GM21825 (cell line): Measurements from ENCODE around the gene WAS.
"Not testable (repeated sequence)": the region's sequence is repeated elsewhere in the genome, so short reads cannot be mapped to it uniquely, and the experiment has no call there.

Experiments used
- ATAC-seq: cut with Tn5 transposase; IDR thresholded peaks from one replicate; pipeline ENCODE4 v1.9.1; 2021; ENCODE audit warnings: mild to moderate bottlenecking, moderate library complexity; ENCODE audit not compliant: unreplicated experiment

The WAS gene

DNA sequence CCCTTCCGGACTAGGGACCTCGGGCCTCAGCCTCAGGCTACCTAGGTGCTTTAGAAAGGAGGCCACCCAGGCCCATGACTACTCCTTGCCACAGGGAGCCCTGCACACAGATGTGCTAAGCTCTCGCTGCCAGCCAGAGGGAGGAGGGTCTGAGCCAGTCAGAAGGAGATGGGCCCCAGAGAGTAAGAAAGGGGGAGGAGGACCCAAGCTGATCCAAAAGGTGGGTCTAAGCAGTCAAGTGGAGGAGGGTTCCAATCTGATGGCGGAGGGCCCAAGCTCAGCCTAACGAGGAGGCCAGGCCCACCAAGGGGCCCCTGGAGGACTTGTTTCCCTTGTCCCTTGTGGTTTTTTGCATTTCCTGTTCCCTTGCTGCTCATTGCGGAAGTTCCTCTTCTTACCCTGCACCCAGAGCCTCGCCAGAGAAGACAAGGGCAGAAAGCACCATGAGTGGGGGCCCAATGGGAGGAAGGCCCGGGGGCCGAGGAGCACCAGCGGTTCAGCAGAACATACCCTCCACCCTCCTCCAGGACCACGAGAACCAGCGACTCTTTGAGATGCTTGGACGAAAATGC lies at the start of gene WAS:
TSS of gene WAS (plus strand) at position 389 of the 572 bp plus-strand sequence. CDS start at position 444, 55 bp downstream.
- peak; percentile 83 for ATAC-seq

DNA sequence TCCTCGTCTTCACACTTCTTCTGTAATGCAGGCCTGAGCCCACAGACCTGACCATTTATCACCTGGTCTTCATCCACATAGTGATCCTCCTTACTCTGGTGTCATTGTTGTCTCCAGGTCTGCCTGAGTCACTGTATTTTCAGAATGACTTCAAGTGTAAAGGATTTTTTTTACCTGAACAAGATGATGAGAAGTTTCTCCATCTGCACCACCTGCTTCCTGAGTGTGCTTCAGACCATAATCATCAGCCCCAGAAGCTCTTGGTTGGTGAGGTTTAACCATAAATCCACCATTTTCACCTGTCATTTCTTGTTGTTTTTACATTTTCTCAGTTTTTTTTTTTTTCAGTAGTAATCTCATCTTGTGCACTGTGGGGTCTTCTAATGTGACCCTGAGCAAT lies 47.3 kb upstream of the WAS start:
- ATAC-seq = no peak

GRCh38 chrX:48636776-48637175 lies 46.8 kb upstream of the WAS start:
- ATAC-seq = no peak

DNA sequence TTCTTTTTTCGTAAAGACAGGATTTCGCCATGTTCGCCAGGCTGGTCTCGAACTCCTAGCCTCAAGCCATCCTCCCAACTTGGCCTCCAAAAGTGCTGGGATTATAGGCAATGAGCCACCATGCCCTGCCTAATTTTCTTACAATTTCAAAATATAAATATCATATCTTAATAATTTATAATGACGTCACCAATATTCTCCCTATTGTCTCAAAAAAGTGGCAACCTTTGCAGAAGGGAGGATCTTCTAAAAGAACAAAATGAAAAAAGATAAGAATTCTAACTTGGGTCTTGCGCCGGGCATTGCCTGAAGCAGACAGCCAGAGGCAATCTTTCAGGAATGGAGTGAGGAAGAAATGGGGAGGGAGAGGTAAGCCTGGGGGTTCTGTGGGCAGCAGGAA lies 37.9 kb upstream of the WAS start:
- ATAC-seq = no peak

DNA sequence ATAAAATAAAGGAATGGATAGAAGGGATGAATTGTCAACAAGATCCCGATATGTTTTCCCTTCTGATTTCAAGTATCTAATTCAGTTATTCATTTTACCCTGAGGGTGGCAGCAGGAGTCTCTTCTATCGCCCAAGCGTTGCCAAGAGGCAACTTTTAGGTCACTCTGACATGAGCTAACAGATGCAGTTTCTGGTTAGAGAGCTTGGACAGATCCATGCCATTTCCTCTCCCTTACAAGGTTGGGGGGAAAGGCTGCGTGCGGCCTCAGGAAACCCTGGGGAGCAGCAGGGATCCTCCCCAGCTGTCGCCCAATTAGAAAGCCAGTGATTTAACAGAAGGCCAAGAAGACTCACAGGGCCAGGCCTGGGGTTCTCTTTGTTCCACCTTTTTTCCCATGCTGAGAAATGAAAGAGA lies 35.3 kb upstream of the WAS start:
- ATAC-seq = no peak

DNA sequence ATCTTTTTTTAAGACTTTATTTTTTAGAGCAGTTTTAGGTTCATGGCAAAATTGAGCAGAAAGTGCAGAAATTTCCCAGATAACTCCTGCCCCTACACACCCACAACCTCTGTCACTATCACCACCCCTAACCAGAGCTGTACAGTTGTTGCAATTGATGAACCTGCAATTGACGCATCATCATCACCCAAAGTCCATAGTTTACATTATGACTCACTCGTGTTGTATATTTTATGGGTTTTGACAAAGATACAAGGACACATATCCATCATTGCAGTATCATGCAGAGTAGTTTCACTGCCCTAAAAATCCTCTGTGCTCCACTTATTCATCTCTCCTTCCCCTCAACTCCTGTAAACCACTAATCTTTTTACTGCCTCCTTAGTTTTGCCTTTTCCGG lies 34.5 kb upstream of the WAS start:
- no peak for ATAC-seq

GRCh38 chrX:48652055-48652579 lies 31.5 kb upstream of the WAS start:
- ATAC-seq = not testable (repeated sequence)

- ATAC-seq = not testable (repeated sequence)
Observed at GRCh38 chrX:48654746-48655145, 28.9 kb upstream of the WAS start.

GRCh38 chrX:48659686-48660085 lies 23.9 kb upstream of the WAS start:
- not testable (repeated sequence) for ATAC-seq

DNA sequence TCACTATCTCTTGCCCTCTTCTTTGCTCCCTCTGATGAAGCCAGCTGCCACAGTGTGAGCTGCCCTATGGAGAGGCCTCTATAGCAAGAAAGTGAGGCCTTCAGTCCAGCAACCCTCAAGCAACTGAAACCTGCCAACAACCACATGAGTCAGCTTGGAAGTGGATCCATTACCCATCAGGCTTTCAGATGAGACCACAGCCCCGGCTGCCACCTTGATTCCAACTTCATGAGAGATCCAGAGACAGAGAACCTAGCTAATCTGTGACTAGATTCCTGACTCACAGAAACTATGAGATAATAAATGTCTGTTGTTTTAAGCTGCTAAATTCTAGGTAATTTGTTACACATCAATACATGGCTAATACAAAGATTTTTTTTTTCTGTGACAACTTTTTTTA lies 20.4 kb upstream of the WAS start:
- no peak for ATAC-seq

DNA sequence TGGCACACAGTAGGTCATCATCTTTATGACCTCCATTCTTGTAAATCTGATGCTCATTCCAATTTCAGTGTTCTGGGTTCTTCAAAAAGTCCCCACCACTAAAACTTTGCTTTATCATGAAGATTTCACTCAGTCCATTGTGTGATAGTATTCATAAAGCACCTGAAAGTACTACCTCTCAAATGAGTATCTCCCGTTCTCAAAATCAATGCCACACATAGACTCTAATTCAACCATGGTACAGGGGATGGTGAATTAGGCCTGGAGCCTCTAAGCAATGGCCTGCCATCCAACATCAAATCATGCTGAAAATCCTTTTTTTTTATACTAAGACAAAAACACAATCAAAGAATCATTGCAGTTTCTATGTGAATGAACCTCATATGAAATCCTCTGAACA lies 19.4 kb upstream of the WAS start:
- no peak for ATAC-seq

- no peak for ATAC-seq
Observed at GRCh38 chrX:48665991-48666390, 17.6 kb upstream of the WAS start.

GRCh38 chrX:48666649-48667048 lies 16.9 kb upstream of the WAS start:
- ATAC-seq = no peak

DNA sequence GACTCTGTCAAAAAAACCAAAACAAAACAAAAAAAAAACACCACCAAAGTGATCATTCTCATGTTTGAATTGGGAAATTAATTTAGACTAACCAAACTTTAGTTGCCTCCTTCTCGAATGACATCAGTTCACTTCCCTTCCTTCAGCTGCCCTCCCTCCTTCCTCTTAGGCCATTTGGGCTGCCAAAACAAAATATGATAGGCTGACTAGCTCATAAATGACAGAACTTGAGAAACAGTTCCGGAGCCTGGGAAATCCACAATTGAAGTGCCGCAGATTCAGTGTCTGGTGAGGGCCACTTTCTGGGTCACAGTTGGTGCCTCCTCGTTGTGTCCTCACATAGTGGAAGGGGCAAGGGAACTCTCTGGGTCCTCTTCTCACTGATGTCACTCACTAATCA lies 16.1 kb upstream of the WAS start:
- ATAC-seq = no peak

- not testable (repeated sequence) for ATAC-seq
Observed at GRCh38 chrX:48668187-48668586, 15.4 kb upstream of the WAS start.

DNA sequence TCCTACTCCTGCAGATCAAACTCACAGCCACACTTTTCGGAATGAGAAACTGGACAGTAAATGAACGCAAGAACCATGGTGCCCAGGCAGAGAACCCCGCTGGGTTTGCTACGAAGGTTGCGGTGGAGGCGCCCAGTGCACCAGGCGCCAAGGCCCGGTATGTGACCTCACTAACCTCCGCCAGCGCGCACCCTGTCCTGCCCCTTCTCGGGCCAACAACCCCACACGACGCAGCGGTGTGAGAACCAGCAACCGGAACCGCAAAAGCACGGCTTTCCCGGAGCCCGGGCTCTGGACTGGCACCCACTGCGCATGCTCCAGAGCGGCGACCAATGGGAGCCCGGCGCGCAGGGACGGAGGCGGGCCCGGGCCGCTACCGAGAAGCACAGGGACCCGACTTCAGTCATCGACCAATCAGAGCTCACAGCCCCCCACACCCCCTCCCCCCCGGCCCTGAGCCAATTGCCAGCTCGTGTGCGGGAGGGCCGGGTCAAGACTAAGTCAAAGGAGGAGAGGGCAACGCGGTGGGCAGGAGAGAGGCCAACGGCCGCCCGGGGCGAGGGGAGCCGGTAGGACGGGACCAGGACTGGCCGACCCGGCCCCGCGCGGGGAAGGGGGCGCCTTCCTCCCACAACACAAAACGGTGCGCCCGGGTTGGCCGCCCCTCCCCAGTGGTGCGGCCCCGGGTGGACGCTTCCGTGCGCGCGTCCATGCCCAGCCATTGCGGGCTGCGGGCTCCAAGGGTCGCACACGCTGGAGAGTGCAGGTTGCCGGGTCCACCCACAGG lies 7.3 kb upstream of the WAS start:
- peak; percentile 85 for ATAC-seq

GRCh38 chrX:48676893-48677270 lies 6.7 kb upstream of the WAS start:
- ATAC-seq = peak; percentile 29

DNA sequence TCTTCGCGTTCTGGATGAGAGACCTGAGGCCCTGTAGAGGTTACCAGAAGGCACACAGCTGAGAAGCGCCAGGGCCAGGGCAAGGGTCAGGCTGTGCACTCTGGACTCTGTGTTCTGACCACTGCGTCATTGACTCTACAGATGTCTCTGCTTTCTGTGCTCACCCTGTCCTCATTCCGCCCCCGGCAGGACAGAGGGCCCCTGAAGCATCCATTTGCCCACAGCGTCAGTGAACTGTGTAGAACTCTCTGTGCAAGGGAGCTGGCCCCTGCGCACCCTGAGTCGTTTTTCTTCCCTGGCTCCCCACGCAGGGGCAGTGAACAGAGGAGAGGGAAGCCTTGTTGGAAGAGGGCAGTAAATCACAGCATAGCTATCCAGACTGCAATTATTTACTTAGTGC lies 6.1 kb upstream of the WAS start:
- no peak for ATAC-seq

GRCh38 chrX:48680467-48680866 lies 3.1 kb upstream of the WAS start:
- not testable (repeated sequence) for ATAC-seq

DNA sequence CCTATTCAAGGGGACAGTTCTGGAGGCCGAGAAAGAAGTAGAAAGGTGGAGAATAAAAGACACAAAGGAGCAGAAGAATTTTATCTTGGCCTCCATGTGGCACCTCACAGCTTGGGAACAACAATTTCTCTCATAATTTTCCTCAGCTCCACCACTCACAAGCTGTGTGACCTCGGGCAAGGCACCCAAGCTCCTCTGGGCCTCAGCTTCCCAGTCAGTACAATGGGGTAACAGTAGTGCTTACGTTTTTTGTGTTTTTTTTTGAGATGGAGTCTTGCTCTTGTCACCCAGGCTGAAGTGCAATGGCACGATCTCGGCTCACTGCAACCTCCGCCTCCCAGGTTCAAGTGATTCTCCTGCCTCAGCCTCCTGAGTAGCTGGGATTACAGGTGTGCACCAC lies 2.7 kb upstream of the WAS start:
- ATAC-seq = not testable (repeated sequence)

DNA sequence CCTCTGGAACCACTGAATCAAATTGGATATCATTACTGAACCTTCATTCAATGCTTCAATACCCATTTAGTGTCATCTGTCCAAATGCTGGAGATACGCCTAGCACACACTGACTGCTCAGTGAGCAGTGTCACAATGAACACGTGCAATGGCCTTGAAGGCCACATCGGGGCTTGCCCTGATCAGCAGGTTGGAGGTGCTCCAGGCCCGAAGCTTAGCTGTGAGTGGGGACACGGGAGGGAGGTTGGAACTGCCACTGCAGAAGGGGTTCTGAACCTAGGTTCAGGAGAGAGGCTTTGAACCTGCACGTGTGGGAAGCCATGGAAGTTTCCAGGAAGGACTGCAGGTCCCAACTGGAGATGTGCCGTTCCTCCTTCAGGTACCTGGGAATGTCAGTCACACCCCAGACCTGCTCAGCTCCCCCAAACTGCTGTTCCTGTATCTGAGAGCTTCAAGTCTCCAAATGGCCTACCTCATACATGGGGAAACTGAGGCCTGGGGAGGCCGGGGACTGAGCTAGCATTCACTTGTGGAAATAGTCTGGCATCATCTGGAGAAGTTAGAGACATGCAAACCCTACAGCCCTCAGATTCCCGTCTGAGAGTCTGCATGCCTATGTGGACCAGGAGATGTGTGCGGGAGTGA lies 1.9 kb upstream of the WAS start:
- no peak for ATAC-seq

GRCh38 chrX:48682795-48683194 lies 804 bp upstream of the WAS start:
- not testable (repeated sequence) for ATAC-seq
